GM10266 (cell line): ENCODE data around the gene ZFX.
"Not testable (repeated sequence)": the region's sequence is repeated elsewhere in the genome, so short reads cannot be mapped to it uniquely, and the experiment has no call there.

Source experiments
- DNase-seq: peaks from one replicate; pipeline ENCODE4 v3.0.0; 2012; ENCODE audit errors: extremely low spot score
- CTCF ChIP-seq: IDR thresholded peaks from 2 replicates; pipeline ENCODE4 v1.5.1; 2012; ENCODE audit warnings: mild to moderate bottlenecking, low read depth; ENCODE audit not compliant: control insufficient read depth, insufficient read depth; ENCODE audit errors: missing control alignments

ZFX gene

GRCh38 chrX:24131476-24131875 lies 18.1 kb upstream of the ZFX start:
- DNase-seq, result no peak
- TF ChIP-seq CTCF, result no peak

- DNase-seq, result no peak
Observed at GRCh38 chrX:24133312-24133711, 16.2 kb upstream of the ZFX start.

GRCh38 chrX:24135768-24136167 lies 13.8 kb upstream of the ZFX start:
- DNase-seq, result not testable (repeated sequence)

More at GRCh38 chrX:24133312-24133711, 16.2 kb upstream of the ZFX start:
- TF ChIP-seq CTCF, result no peak

- TF ChIP-seq CTCF, result no peak
- DNase-seq, result no peak
Observed at GRCh38 chrX:24137192-24137591, 12.3 kb upstream of the ZFX start.

GRCh38 chrX:24143982-24144381 lies 5.5 kb upstream of the ZFX start:
- not testable (repeated sequence) for DNase-seq

GRCh38 chrX:24144528-24144927 lies 5.0 kb upstream of the ZFX start:
- TF ChIP-seq CTCF, result no peak
- no peak for DNase-seq

GRCh38 chrX:24145303-24146186 lies 4.0 kb upstream of the ZFX start:
- DNase-seq, result no peak
- TF ChIP-seq CTCF, result no peak

- DNase-seq, result no peak
- TF ChIP-seq CTCF, result no peak
Observed at GRCh38 chrX:24146283-24146949, 3.1 kb upstream of the ZFX start.
